Measurements from ENCODE around the gene NDUFS8.

Gene NDUFS8

GRCh38 chr11:68003846-68004550 lies 26.5 kb upstream of the NDUFS8 start, which contains the start of gene UNC93B1:
Gene UNC93B1 (minus strand): TSS chr11:68004097. CDS start chr11:68004043, 54 bp downstream.
- peak; percentile 88 for DNase-seq (ENCODE audit: low spot score)

- no peak for DNase-seq (ENCODE audit: low spot score)
These were observed 25.7 kb upstream of the NDUFS8 start for GRCh38 chr11:68004551-68005335.

GRCh38 chr11:68006606-68007166 lies 23.8 kb upstream of the NDUFS8 start:
- DNase-seq (ENCODE audit: low spot score): no peak

DNA sequence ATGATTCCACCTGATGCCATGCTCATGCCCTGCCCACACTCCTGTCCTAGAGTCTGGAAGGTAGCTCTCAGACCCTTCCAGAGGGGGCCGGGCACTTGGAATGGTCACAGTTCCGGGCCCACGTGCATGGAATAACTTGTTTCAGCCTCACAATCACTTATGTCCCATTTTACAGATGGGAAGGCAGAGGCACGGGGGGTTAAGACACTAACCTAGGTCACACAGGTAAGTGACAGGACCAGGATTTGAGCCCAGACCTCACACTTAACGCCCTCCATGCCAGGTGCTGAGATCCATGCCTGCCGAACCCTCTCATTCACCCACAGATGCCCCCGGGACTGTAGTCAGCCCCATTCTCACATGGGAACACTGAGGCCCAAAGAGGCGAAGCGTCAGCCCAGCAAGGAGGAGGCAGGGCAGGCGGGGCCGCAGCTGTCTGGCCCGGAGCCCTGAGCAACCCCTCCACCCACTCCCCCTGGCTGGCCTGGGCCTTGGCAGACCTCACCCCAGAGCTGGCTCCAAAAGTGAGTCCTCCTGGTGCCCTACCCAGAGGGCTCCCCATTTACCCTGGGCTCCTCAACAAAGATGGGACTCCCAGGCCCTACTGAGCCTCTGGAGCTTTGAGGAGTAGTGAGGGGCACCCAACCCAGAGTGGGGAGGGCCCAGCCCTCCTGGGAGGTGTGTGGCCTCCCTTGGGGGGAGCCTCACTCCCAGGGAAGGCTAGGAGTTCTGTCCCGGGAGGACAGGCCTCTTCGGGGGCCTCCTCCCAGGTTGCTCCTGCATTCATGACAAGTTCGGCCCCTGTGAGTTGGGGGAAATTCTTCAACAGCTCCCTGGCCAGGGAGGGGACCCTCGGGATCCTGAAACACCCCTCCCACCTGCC lies 22.7 kb upstream of the NDUFS8 start:
- DNase-seq (ENCODE audit: low spot score): no peak

DNA sequence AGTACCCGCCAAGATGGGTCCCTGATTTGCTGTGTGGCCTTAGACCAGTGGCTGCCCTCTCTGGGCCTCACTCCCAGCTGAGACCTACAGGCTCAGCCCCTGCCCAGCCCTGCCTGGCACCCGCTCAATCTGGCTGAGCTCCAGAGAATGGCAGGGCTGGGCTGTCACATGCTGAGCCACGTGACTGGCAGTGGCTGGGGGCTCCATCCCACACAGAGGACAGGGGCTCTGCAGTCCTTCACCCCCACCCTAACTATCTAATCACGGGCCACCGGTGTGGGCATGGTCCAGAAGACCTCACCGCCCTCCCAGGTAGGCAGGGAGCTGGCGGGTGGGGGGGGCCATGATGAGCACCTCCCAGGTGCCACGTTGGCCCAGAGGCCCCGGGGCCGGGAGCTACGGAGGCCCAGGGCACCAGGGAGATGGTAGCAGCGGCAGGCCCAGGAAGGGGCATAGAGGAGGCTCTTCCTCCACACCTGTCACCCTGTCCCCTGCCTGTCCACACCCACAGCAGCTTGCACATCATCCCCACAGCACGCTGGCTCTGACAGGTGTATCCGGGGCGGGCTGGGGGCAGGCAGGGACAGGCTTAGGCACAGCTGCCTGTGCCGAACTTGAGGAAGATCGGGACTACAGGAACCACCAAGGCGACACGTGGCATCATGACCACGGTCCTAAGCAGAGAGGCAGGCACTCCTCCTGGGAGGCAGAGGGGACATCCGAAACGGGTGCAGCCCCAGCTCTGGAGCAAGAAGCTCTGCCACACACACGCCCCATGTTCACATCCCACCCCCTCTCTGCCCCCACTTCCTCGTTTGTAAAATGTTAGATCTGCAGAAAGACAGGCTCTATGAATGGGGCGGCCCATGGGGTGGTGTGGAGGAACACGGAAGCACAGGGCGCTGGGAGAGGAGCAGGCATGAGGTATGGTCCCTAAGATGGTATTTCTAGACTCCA lies 21.8 kb upstream of the NDUFS8 start:
- DNase-seq (ENCODE audit: low spot score): no peak

DNA sequence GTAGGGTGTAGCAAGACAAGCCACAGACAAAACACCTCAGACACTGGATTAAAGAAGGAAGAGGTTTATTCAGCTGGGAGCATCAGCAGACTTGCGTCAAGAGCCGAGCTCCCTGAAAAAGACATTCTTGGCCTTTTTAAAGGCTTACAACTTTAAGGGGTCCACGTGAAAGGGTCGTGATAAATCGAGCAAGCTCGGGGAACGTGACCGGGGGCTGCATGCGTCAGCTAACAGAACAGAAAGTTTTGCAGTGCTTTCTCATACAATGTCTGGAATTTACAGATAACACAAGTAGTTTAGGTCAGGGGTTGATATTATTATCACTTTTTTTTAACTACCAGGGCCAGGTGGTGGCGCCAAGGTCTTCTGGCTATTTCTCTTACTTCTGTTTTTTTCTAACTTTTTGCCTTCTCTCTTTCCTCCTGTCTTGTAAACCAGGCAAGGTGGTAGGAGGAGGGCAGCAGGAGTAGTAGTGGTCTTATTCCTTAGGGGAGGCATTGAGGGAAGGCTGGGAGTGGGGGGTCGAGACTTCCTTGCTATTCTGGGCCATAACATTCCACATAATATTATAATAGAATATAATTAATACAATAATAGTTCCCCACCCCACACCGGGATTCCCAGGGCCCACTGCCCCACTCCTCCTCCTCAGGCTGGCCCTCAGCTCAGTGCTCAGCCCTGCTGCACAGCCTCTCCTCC lies 20.9 kb upstream of the NDUFS8 start:
- peak; percentile 68 for DNase-seq (ENCODE audit: low spot score)

- peak; percentile 64 for DNase-seq (ENCODE audit: low spot score)
These were observed 20.1 kb upstream of the NDUFS8 start, which contains the start of gene ALDH3B1 for GRCh38 chr11:68010090-68011041. Gene ALDH3B1 (plus strand): TSS chr11:68010327. CDS start chr11:68015298, 4,971 bp downstream.

DNA sequence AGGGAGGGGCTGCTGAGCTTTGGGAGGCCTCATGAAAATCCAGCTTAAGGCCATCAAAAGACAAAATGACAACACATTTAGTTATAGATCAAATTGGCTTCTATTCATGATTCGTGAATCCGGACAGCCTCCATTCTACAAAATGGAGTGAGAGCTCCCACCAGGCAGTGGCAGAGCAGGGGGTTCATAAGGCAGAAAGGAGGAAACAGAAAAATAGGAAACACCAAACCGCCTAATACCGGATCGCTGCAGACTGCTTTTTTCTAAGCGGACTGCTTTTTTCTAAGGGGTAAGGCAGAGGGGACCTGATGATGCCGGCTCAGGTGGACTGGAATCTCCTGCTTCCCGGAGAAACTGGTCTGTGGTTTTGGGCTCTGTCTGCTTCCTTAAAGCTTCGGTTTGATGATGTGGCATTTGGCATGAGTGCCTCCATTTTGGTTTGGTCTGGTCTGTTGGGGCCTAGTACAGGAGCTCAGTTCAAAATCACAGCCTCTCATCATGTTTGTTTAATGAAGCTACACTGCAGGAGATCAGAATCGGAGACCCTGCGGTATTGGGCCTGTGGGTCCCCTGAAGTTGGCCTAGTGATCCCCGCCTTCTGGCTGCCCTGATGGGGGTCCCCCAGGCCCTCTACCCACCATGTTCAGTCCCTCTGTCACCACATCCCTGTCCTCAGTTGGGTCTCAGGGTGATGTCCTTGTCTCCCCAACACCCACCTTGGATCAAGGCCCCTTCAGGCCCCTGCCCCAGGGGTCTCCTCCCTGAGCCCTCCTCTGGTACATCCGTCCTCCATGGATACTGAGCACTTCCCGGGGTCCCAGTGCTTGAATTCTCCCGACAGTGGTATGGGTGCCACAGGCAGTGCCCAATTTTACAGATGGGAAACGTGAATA lies 19.2 kb upstream of the NDUFS8 start:
- no peak for DNase-seq (ENCODE audit: low spot score)

GRCh38 chr11:68012044-68012842 lies 18.2 kb upstream of the NDUFS8 start:
- DNase-seq (ENCODE audit: low spot score): no peak

GRCh38 chr11:68012843-68013610 lies 17.5 kb upstream of the NDUFS8 start:
- DNase-seq (ENCODE audit: low spot score): no peak

- DNase-seq (ENCODE audit: low spot score): no peak
These were observed 16.8 kb upstream of the NDUFS8 start for GRCh38 chr11:68013611-68014156.

DNA sequence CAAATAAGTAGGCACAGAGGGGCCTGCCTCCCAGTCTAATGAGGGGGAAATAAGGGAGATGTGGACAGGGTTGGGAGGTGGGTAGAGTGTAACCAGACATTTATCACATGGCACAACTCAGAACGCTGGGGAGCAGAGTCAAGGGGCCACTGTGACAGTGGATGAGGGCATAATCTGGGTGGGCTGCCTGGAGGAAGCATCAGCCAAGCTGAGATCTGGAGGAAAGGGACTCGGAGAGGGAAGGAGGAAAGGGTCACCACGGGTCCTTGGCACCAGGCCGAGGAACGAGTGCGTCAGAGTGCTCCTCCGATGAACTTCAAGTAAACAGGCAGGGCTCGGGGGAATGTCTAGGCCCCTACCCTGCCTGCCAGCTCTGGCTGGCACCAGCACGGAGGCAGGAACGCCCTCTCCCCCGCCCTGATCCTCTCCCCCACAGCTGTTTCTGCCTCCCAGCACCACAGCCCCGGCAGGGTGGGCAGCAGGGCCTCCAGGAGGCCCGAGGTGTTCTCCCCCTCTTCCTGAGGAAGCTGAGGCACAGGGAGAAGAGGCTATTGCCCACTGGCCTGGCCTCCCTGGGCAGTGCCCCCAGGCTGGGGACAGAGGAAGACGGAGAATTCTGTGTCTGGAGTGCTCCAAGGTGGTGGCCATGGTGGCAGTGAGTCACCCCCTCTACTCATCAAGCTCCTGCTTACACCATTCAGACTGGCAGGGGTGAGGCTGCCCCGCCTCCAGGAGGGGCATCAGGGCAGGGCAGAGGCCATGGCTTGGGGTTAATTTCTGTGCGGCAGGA lies 16.1 kb upstream of the NDUFS8 start:
- no peak for DNase-seq (ENCODE audit: low spot score)

- DNase-seq (ENCODE audit: low spot score): no peak
These were observed 15.5 kb upstream of the NDUFS8 start for GRCh38 chr11:68014947-68015447.

DNA sequence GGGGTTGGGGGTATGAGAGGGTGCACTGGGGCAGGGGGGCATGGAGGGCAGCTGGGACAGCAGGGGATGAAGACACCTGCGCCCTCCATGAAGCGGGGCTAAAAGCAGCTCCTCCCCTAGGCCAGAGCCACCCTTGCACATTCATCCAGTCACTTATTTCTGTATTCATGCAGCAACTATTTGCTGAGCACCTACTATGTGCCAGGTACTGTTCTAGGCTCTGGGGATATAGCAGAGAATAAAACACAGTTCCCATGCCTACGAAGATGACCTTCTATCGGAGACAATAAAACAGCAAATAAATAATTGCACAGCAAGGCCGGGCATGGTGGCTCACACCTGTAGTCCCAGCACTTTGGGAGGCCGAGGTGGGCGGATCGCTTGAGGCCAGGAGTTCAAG lies 15.0 kb upstream of the NDUFS8 start:
- DNase-seq (ENCODE audit: low spot score): no peak

All from NAMALWA (cell line).